ENCODE results near the gene TEX11.
"Not testable (repeated sequence)": the region's sequence is repeated elsewhere in the genome, so short reads cannot be mapped to it uniquely, and the experiment has no call there.

The TEX11 gene

GRCh38 chrX:70569922-70570576, 338.5 kb downstream of the TEX11 start:
- DNase-seq = not testable (repeated sequence)

- DNase-seq = no peak
These were observed 353.6 kb downstream of the TEX11 start for GRCh38 chrX:70554948-70555347.

- no peak for DNase-seq
These were observed 354.0 kb downstream of the TEX11 start for GRCh38 chrX:70554523-70554922.

GRCh38 chrX:70554081-70554480, 354.4 kb downstream of the TEX11 start:
- no peak for DNase-seq

GRCh38 chrX:70553516-70553915, 355.0 kb downstream of the TEX11 start:
- DNase-seq = no peak

GRCh38 chrX:70552130-70552704, 356.3 kb downstream of the TEX11 start:
- no peak for DNase-seq

- DNase-seq = no peak
These were observed 359.1 kb downstream of the TEX11 start for GRCh38 chrX:70549429-70549828.

GRCh38 chrX:70535198-70535597, 373.3 kb downstream of the TEX11 start:
- no peak for DNase-seq

- DNase-seq = no peak
These were observed 380.7 kb downstream of the TEX11 start for GRCh38 chrX:70527610-70528345.

GRCh38 chrX:70527053-70527452, 381.5 kb downstream of the TEX11 start:
- no peak for DNase-seq

GRCh38 chrX:70525733-70526132, 382.8 kb downstream of the TEX11 start:
- no peak for DNase-seq

GRCh38 chrX:70515692-70516091, 392.8 kb downstream of the TEX11 start:
- DNase-seq = not testable (repeated sequence)

GRCh38 chrX:70515270-70515669, 393.2 kb downstream of the TEX11 start:
- DNase-seq = not testable (repeated sequence)

- no peak for DNase-seq
These were observed 399.4 kb downstream of the TEX11 start for GRCh38 chrX:70509078-70509477.

GRCh38 chrX:70508296-70508911, 400.1 kb downstream of the TEX11 start:
- no peak for DNase-seq

GRCh38 chrX:70505451-70505841, 403.1 kb downstream of the TEX11 start:
- no peak for DNase-seq

GRCh38 chrX:70504772-70505450, 403.6 kb downstream of the TEX11 start:
- no peak for DNase-seq

- no peak for DNase-seq
These were observed 407.7 kb downstream of the TEX11 start for GRCh38 chrX:70500826-70501225.

- DNase-seq = no peak
These were observed 410.4 kb downstream of the TEX11 start for GRCh38 chrX:70498129-70498528.

GRCh38 chrX:70497026-70497425, 411.5 kb downstream of the TEX11 start:
- DNase-seq = no peak

GRCh38 chrX:70496491-70496890, 412.0 kb downstream of the TEX11 start:
- no peak for DNase-seq

GRCh38 chrX:70494441-70494840, 414.1 kb downstream of the TEX11 start:
- no peak for DNase-seq

GRCh38 chrX:70488856-70489255, 419.7 kb downstream of the TEX11 start:
- DNase-seq = no peak
